GM19238 (cell line): Measurements from ENCODE around the gene RCSD1.

Experiments
- DNase-seq: peaks from one replicate; pipeline ENCODE4 v3.0.0; 2011; ENCODE audit warnings: low spot score; ENCODE audit not compliant: insufficient read length

RCSD1 gene

GRCh38 chr1:167665469-167665868, 35.4 kb downstream of the RCSD1 start:
- DNase-seq = no peak

DNA sequence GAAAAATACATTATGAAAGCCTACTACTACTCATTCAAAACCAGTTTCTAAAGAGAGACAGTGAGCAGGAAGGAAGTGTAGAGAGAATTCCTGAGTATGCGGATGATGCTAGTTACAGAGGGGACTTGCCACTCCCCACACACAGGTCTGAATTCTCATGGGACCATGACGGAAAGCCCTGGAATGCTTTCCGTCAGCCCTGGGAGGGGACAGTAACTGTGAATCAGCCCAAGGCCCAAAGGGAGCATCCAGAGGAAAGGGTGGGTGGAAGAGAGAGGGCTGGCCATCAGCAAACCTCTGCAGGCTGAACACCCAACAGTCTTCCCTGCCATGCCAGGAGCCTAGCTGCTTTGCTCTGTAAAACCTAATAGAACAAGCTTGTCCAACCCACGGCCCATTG, 36.4 kb downstream of the RCSD1 start:
- no peak for DNase-seq

- no peak for DNase-seq
Observed at GRCh38 chr1:167667536-167667935, 37.5 kb downstream of the RCSD1 start.

DNA sequence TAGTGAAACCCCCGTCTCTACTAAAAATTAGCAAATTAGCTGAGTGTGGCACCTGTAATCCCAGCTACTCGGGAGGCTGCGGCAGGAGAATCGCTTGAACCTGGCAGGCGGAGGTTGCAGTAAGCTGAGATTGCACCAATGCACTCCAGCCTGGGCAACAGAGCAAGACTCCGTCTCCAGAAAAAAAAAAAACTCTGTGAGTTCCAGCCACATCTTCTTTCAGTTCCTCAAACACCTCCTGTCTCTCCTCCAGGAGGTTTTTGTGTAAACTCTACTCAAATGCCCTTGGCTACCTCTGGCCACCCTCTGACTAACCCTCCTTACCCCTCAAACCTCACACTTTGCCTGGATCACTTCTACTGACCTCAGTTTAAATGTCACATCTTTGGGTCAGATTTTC, 38.1 kb downstream of the RCSD1 start:
- DNase-seq = peak; percentile 39

DNA sequence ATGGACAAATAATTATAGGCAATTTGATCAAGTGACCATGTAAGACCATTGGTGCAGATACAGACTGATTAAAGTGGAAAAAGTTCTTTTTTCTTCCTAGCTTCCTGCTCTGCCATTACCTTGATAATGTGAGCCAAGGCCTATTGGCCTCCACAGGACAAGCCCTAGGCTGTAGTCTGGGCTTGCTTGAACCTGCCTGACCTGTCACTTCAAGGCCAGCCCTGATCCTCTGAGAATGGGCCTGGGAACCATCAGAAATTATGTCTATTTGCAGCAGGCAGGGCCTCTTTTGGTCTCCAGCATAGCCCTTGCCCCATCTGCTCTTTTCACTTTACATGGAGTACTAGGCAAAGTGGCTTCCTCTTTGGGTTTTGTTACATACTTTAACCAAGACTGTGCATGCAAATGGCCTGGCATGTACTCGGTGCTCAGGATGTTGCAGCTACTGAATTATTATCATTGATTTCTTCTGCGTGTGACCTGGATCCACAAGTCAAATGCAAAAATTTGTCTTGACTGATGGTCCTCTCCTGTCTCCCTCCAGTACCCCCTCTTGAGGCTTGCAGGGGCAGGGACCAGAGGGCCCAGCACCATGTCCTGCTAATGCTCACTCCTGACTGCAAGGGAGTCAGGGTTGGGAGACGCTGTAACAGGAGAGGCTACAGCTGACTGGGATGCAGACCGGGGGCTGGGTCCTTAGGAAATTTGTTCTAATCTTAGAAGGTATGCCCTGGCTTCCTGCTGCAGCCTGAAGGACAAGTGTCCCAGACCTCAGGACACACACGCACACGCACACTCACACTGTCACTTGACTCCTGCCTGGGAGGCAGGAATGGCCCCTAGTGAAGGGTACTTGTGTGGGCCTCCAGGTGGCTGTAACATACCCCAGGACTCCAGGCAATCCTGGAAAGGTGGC, 39.4 kb downstream of the RCSD1 start:
- peak; percentile 30 for DNase-seq

- DNase-seq = no peak
Observed at GRCh38 chr1:167670563-167670962, 40.5 kb downstream of the RCSD1 start.

DNA sequence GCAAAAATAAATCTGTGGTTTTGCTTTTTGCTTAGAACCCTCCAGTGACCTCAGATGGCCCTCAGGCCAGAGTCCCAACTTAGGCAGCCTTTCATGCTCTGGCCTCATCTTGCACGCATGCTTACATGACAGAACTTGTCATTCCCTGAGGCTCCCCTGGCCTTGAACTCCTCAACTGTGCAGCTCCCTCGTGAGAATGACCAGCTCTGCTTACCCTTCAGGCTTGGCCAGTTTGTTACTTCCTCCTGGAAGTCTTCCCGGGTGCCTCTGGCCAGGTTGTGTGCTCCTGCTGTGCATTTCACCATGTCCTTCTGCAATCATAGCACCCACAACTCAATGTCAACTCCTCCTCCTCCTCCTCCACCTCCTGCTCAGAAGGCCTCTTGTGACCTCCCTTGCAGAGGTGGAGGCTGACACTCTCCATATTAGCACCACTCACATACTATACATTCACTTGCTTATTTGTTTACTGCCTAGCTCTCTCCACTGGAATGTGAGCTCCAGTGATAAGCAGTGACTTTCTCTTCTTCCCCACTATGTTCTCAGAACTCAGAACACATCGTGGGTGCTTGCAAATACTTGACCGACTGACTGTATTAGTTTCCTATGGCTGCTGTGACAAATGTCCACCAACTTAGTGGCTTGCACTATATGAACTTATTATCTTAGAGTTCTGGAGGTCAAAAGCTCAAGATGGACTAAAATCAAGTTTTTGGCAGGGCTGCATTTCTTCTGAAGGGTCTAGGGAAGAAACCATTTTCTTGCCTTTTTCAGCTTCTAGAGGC, 41.9 kb downstream of the RCSD1 start:
- no peak for DNase-seq

GRCh38 chr1:167672831-167673230, 42.8 kb downstream of the RCSD1 start:
- DNase-seq = no peak

DNA sequence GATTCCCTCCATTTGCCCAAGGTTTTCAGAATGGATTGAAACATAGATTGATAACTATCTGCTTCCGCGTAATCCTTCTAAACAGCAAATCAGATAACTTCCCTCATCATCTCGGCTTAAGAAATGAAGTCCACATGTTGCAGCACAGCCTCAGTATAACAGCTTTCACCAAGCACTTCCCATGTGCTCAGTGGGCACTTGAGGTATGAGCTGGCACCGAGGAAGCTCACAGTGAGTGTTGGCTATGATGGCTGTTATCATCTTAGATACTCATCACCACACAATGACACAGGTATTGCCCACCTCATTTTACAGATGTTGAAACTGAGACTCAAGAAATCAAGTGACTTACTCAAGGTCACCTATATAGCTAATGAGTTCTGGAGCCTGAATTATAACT, 43.2 kb downstream of the RCSD1 start:
- DNase-seq = no peak

- DNase-seq = no peak
Observed at GRCh38 chr1:167674156-167674555, 44.1 kb downstream of the RCSD1 start.

DNA sequence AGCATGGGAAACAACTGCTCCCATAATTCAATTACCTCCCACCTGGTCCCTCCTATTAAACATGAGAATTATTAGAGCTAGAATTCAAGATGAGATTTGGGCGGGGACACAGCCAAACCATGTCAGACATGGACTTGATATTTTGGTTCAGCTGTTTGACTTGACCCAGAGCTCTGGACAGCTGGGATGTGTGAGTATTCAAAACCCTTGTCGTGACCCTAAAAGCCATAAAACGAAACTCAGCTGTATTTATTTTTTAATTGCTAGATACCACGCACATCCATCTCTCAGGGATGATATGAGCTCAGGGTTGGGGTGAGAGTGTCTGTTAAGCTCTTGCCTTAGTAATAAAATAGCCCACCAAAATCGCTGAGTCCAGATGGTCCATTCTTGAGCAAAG, 45.4 kb downstream of the RCSD1 start:
- DNase-seq = no peak

DNA sequence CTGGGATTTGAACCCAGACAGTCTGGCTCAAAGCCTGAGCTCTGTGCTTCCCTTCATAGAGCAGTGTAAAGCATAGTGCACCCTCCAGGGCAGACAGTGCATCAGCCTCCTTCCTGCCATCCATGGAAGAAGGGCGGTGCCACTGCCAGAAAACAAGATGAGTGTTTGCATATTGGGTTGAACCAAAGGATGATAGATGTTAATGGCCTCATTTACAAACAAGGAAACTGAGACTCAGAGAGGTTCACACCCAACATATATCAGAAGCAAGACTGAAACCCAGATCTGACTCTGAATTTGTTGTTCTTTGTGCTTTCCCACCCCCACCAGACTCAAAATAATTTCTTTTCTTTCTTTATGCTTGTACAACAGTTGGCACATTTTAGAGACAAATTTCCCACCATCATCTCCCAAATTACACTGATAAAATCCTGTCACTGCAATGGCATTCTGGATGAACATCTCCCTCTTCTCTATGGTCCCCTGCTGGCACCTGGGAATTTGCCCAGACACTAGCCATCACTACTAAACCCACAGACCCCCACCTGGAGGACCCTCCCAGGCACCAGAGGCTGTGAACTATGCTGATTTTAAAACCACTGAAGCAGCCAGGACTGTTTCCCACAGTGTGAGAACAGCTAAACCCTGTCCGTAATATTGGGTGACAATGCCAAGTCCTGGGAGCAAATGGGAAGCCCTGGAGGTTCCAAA, 46.3 kb downstream of the RCSD1 start:
- DNase-seq = no peak

DNA sequence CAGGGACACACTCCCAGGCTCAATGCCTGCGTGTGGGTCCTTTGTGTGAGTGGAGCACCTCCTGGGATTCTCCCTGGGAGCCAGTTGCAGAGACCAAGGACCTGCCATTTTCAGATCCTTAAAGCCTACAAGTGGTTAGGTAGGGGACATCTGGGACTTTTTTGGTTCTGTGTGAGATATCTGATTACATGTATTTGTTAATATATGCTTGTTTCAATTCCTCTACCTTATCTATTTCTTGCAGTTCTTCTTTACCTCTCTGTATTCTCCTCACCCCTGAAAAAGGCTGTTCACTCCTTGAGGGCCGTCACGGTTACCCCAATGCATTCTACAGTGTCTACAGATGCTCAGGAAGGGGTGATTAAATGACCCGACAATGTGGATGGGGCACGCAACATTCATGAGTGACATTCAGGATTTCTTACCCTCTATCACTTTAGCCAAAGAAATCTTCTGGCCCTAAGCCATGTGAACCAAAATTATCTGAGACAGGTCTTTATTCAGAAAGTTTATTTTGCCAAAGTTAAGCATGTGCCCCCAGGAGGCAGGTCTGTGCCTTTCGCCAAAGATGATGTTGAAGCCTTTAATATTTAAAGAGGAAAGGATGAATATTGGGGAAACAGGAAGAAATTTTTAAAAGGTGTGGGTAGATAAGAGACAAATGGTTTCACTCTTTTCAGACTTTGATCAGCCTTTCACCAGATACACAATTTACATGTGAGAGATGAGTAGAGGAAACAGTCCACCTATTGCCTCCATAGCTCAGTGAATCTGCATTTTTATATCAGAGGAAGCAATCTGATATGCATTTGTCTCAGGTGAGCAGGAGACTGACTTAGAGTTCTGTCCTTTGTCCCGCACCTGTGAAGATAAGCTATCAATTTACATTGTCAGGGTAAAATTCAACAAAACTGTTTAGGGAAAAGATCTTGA, 47.1 kb downstream of the RCSD1 start:
- DNase-seq = no peak

DNA sequence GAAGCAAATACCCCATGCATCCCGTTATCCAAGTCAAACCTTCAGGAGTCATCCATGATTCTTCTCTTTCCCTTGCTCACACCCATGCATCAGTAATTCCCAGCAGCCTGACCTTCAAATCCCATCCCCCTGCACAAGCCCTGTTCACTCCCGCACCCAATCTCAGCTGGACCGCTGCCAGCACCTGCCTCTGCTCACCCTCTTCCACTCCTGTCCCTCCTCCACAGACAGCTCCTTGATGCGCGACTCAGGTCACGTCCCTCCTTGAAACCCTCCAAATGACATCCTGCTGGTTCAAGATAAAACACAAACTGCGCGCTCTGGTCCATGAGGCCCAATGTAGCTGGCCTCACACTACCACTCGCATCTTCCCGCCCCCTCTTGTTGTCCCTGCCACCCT, 48.4 kb downstream of the RCSD1 start:
- DNase-seq = no peak

GRCh38 chr1:167678838-167679237, 48.8 kb downstream of the RCSD1 start:
- DNase-seq = no peak

DNA sequence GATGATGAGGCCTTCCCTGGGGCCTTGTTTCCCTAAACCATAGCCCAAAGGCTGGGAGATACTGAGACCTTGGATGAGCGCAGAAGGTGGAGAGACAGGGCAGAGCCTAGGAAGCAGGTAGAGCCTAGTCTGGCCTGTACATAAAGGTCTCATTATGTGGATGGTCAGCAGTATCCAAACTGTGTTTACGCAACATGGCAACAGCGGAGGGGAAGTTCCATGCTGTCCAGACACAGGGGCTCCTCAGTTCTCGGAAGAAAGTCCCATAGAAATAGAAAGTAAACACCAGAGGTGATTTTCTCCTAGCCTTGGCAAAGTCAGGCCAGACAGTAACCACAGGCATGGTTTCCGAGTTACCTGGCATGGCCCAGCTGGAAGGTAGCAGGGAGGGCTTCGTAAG, 49.7 kb downstream of the RCSD1 start:
- no peak for DNase-seq

DNA sequence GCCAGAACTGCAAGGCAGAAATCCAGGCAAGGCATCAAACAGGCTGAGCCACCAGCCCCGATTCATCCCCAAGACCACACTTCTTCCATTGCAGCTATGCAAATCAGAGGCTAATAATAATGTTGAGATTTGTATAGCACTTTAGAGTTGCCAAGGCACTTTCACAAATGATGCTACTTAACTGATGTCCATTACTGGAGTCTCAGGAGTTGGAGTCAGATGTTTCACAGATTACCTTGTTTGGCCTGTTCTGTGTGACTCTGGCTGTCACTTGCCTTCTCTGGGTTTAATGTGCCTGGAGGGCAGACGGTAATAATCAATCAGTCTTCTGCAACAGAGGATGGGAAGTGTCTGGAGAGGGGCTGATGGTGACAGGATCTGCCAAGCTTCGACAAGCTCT, 51.0 kb downstream of the RCSD1 start:
- DNase-seq = no peak

DNA sequence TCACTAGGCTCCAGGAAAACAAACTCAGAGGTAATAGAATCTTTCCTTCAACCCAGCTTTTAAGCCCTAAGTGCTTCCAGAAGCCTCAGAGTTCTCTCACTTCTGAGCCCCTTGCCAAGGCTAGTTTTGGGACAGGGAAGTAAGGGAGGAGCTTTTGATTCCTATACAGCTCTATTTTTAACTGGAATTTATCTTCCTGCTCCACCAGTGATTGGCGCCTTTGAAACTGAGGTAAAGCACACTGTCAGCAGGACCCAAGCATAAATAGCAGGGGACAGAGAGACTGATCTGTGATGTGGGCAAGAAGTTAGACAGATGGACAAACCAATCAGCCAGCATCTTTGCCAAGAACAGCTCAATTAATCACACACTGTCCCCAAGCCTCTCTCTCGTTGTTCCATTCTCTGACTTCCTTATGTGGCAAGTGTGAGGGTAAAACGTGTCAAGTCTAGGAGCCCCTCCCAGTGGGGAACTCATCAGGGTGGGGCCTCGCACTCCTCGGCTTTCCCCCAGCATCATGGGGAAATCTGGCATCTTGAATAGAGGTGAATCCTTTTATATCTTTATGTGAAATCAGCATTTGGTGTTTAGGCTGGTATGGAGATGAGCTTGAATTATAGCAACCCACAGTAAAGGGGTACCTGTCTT, 51.5 kb downstream of the RCSD1 start:
- no peak for DNase-seq

GRCh38 chr1:167683226-167683625, 53.2 kb downstream of the RCSD1 start:
- DNase-seq = no peak
